ENCODE data around the gene ZFHX3. TPM values are rescaled to one million over a fixed set of nuclear protein-coding genes. Genes with fewer than 3 reads are reported as not detected.

ZFHX3 gene
- total and polyA plus RNA-seq, 10 of the 15 experiments (the other 5 are each of a cell fraction or from before 2014, with no cell fraction given), result 0.68 to 8.6 (median 2.0) TPM

GRCh38 chr16:72932677-72933335 is 115.1 kb downstream of the ZFHX3 start (continued):
- no peak for TF ChIP-seq ZBTB11 (CRISPR knock-in tag; IDR thresholded peaks at IDR 0.05)

- POLR2A ChIA-PET, result interaction anchor here (0.5 to 0.6 kb wide), 2 partner anchors 223 to 263 kb away, joined by 3 read pairs; no protein-coding TSS in a partner anchor
- Histone ChIP-seq H3K36me3 (ENCODE audit: control insufficient read depth in 2 of 2, insufficient read depth in 2 of 2, low read length in 1 of 2) (no peaks in the 10 kb centered on the region), H3K79me2 (ENCODE audit: control insufficient read depth, insufficient read depth, low read length) (no peaks in the 10 kb centered on the region), H3K9ac (ENCODE audit: control insufficient read depth, insufficient read depth, low read length) (no peak overlapping the region), H4K20me1 (ENCODE audit: control insufficient read depth, insufficient read depth) (no peaks in the 10 kb centered on the region), H3K4me3 (no peak overlapping the region), H3K9me3 (replicated peaks; ENCODE audit: control insufficient read depth, insufficient read depth, low read length) (no peaks in the 10 kb centered on the region), H3K27me3 (replicated peaks in 1 of 2; ENCODE audit: control insufficient read depth in 2 of 2, insufficient read depth in 2 of 2, low read length in 1 of 2) (no peaks in the 10 kb centered on the region), H3K4me2 (ENCODE audit: control insufficient read depth, insufficient read depth) (no peak overlapping the region), H2AFZ (ENCODE audit: control insufficient read depth, low read depth, low read length) (no peak overlapping the region), H3K4me1 (ENCODE audit: control insufficient read depth, insufficient read depth, low read length) (0 out of 2 replicates have a peak, but pooled peaks cover 2% of the 10 kb centered on the region), H3K27ac (ENCODE audit: control insufficient read depth, insufficient read depth) (no peak overlapping the region; the same call in 1 of the 2 replicates)
- in situ Hi-C loops (cut with MboI) (no loop called here), intact Hi-C loops (cut with micrococcal nuclease; ENCODE audit: unreplicated experiment) (no loop called here)
- SMC1A ChIA-PET (ENCODE audit: uncharacterized antibody, unreplicated experiment), result interaction anchor here (1.3 to 1.8 kb wide), 2 partner anchors 20 to 429 kb away, joined by 3 to 4 read pairs; no protein-coding TSS in a partner anchor
- WGBS (ENCODE audit: insufficient coverage, insufficient replicate concordance, low lambda C conversion rate, missing lambda C conversion rate), result 0% methylated on average over 2 of the region's 2 CpGs
- ATAC-seq (peak; percentile 62), DNase-seq (ENCODE audit: low read depth, low spot score) (no peak), FAIRE-seq (peak; percentile 56)
- RAD21 ChIA-PET (ENCODE audit: unreplicated experiment), result interaction anchor here (0.7 to 0.9 kb wide), 3 partner anchors 55 to 665 kb away, joined by 3 to 4 read pairs (median 3); no protein-coding TSS in a partner anchor
- BruUV-seq (replicated peaks), result no TSS peak
- CTCF ChIA-PET, result interaction anchor here (1.3 to 1.9 kb wide), 2 partner anchors 11 to 99 kb away, joined by 4 read pairs; no protein-coding TSS in a partner anchor
- TF ChIP-seq SUZ12 (IDR thresholded peaks at IDR 0.05; ENCODE audit: unreplicated experiment), result no peak
- TF ChIP-seq ATF7 (IDR thresholded peaks at IDR 0.05; ENCODE audit: low read depth), result no peak
- TF ChIP-seq SUPT20H (IDR thresholded peaks at IDR 0.05; ENCODE audit: borderline replicate concordance, control insufficient read depth, low read depth, low read length), result no peak
- no peak for TF ChIP-seq CREB1 (IDR thresholded peaks at IDR 0.05; ENCODE audit: low read depth)
- TF ChIP-seq BACH1 (IDR thresholded peaks at IDR 0.05; ENCODE audit: borderline replicate concordance), result no peak
- no peak for TF ChIP-seq HCFC1 (IDR thresholded peaks at IDR 0.05; ENCODE audit: low read length)
- TF ChIP-seq FOXM1 (IDR thresholded peaks at IDR 0.05; ENCODE audit: low read depth, low read length), result no peak
- no peak for TF ChIP-seq PML (IDR thresholded peaks at IDR 0.05; ENCODE audit: low read length)
- TF ChIP-seq, protein P1, sequence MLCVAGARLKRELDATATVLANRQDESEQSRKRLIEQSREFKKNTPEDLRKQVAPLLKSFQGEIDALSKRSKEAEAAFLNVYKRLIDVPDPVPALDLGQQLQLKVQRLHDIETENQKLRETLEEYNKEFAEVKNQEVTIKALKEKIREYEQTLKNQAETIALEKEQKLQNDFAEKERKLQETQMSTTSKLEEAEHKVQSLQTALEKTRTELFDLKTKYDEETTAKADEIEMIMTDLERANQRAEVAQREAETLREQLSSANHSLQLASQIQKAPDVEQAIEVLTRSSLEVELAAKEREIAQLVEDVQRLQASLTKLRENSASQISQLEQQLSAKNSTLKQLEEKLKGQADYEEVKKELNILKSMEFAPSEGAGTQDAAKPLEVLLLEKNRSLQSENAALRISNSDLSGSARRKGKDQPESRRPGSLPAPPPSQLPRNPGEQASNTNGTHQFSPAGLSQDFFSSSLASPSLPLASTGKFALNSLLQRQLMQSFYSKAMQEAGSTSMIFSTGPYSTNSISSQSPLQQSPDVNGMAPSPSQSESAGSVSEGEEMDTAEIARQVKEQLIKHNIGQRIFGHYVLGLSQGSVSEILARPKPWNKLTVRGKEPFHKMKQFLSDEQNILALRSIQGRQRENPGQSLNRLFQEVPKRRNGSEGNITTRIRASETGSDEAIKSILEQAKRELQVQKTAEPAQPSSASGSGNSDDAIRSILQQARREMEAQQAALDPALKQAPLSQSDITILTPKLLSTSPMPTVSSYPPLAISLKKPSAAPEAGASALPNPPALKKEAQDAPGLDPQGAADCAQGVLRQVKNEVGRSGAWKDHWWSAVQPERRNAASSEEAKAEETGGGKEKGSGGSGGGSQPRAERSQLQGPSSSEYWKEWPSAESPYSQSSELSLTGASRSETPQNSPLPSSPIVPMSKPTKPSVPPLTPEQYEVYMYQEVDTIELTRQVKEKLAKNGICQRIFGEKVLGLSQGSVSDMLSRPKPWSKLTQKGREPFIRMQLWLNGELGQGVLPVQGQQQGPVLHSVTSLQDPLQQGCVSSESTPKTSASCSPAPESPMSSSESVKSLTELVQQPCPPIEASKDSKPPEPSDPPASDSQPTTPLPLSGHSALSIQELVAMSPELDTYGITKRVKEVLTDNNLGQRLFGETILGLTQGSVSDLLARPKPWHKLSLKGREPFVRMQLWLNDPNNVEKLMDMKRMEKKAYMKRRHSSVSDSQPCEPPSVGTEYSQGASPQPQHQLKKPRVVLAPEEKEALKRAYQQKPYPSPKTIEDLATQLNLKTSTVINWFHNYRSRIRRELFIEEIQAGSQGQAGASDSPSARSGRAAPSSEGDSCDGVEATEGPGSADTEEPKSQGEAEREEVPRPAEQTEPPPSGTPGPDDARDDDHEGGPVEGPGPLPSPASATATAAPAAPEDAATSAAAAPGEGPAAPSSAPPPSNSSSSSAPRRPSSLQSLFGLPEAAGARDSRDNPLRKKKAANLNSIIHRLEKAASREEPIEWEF (IDR thresholded peaks at IDR 0.05; ENCODE audit: insufficient replicate concordance, low read depth, low read length), result no peak
- no peak for TF ChIP-seq NBN (IDR thresholded peaks at IDR 0.05)
- no peak for TF ChIP-seq RFX5 (IDR thresholded peaks at IDR 0.05; ENCODE audit: low read depth, low read length)
Measured at GRCh38 chr16:72932050-72932449, 115.9 kb downstream of the ZFHX3 start.
